Osteocyte (in vitro differentiated cells): Measurements from ENCODE around the gene HSPB7. TPM values are rescaled to one million over a fixed set of nuclear protein-coding genes. Genes with fewer than 3 reads are reported as not detected.

Source experiments
- DNase-seq: peaks from one replicate; pipeline ENCODE4 v3.0.0; 2021; ENCODE audit warnings: mixed read lengths; ENCODE audit not compliant: unreplicated experiment; ENCODE audit errors: extremely low spot score
- H3K27ac Mint-ChIP-seq: one replicate; pipeline ENCODE4 v1.8.0; 2021; ENCODE audit warnings: mild to moderate bottlenecking, mixed read lengths; ENCODE audit not compliant: unreplicated experiment
- H3K27me3 Mint-ChIP-seq: one replicate; pipeline ENCODE4 v1.8.0; 2021; ENCODE audit warnings: mixed read lengths; ENCODE audit not compliant: unreplicated experiment
- H3K36me3 Mint-ChIP-seq: one replicate; pipeline ENCODE4 v1.8.0; 2021; ENCODE audit warnings: mixed read lengths; ENCODE audit not compliant: unreplicated experiment
- H3K4me1 Mint-ChIP-seq: one replicate; pipeline ENCODE4 v1.8.0; 2021; ENCODE audit warnings: mixed read lengths; ENCODE audit not compliant: unreplicated experiment
- H3K4me3 Mint-ChIP-seq: one replicate; pipeline ENCODE4 v1.8.0; 2021; ENCODE audit warnings: mild to moderate bottlenecking, moderate library complexity, mixed read lengths; ENCODE audit not compliant: unreplicated experiment
- H3K9me3 Mint-ChIP-seq: one replicate; pipeline ENCODE4 v1.8.0; 2021; ENCODE audit warnings: mixed read lengths; ENCODE audit not compliant: unreplicated experiment
- total RNA-seq: library from RNA; stranded (reverse); gene quantifications from 2 replicates; pipeline ENCODE4 v1.2.1, GENCODE V29; 2021
- TF ChIP-seq, protein P1 (sequence below): fragments of 200-600 bp; sonication (generic); IDR thresholded peaks from 2 replicates; pipeline ENCODE4 v1.5.0; 2021; ENCODE audit warnings: antibody characterized with exemption, mild to moderate bottlenecking, moderate library complexity

Gene HSPB7
- total RNA-seq, 1 donor from 2014 or later, result 4.2 TPM

DNA sequence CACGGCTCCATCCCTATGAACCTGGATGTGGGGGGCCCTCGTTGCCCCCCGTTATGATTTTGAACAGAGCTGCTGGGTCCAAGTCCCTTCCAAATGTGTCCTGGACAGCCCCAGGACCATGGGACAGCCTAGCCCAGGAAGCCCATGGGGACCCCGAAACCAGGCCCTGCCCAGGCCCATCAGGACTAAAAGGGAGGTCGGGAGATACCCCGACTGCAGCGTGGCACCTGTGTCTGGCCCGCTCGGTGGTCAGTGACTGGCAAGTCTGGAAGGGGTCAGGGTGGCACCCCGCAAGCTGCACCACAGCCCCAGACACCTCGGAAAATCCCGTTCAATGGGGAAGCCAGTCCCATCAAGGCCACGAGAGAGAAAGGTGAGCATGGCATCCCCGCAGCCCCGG is 24.2 kb downstream of the HSPB7 start:
- DNase-seq, result no peak
- Mint-ChIP-seq H3K36me3 (no peaks in the 10 kb centered on the region), H3K9me3 (no peaks in the 10 kb centered on the region), H3K27me3 (peaks cover 5% of the 10 kb centered on the region), H3K4me3 (no peak overlapping the region), H3K27ac (no peak overlapping the region), H3K4me1 (no peaks in the 10 kb centered on the region)
- TF ChIP-seq, protein P1, sequence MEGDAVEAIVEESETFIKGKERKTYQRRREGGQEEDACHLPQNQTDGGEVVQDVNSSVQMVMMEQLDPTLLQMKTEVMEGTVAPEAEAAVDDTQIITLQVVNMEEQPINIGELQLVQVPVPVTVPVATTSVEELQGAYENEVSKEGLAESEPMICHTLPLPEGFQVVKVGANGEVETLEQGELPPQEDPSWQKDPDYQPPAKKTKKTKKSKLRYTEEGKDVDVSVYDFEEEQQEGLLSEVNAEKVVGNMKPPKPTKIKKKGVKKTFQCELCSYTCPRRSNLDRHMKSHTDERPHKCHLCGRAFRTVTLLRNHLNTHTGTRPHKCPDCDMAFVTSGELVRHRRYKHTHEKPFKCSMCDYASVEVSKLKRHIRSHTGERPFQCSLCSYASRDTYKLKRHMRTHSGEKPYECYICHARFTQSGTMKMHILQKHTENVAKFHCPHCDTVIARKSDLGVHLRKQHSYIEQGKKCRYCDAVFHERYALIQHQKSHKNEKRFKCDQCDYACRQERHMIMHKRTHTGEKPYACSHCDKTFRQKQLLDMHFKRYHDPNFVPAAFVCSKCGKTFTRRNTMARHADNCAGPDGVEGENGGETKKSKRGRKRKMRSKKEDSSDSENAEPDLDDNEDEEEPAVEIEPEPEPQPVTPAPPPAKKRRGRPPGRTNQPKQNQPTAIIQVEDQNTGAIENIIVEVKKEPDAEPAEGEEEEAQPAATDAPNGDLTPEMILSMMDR, result no peak

DNA sequence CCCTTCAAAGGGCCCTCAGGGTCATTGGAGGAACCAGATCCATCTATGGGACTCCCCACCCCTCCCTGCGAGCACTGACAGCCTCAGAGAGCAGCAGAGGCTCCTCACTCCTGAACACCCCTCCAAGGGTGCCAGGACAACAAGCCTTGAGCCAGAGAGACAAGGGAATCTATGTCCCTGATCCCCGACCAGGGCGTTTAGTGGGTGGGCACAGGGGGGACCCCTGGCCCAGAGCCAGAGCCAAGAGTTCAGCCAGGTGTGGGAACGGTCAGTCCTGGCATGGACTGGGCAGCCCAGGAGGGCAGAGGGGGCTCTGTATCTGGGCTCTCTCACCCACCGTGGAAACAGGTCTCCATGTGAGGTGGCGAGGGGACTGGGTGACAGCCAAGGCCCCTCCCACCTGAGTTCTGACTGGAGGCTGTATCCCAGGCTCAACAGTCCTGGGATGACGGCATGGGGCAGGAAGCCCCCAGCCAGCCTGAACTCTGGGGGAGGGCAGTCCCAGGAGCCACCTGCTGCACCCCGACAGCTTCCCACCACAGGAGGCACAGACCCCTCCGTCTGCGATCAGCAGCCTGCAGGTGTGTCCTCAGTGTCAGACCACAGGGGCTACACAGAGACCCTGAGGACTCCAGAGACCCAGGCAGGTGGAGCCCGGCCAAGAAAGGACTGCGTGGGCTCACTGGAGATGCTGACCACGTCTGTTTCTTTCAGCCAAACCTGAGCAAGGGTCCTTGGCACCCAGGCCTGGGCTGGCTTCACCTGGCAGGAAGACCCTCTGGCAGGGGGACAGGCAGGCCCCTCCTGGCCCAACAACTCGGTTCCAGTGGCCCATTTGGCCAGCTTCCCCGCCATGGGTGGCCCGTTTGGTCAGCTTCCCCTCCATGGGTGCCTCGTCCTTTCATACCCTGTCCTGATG is 25.0 kb downstream of the HSPB7 start:
- Mint-ChIP-seq H3K4me3 (no peak overlapping the region), H3K9me3 (no peaks in the 10 kb centered on the region), H3K27me3 (peaks cover under 1% of the 10 kb centered on the region), H3K36me3 (no peaks in the 10 kb centered on the region), H3K4me1 (no peaks in the 10 kb centered on the region), H3K27ac (no peak overlapping the region)
- DNase-seq, result no peak
- TF ChIP-seq, protein P1, result no peak

- Mint-ChIP-seq H3K4me3 (no peak overlapping the region), H3K27me3 (no peaks in the 10 kb centered on the region), H3K4me1 (no peaks in the 10 kb centered on the region), H3K27ac (no peak overlapping the region), H3K9me3 (no peaks in the 10 kb centered on the region), H3K36me3 (no peaks in the 10 kb centered on the region)
- TF ChIP-seq, protein P1, result no peak
- DNase-seq, result no peak
Observed at GRCh38 chr1:15992187-15992553, 25.7 kb downstream of the HSPB7 start.

GRCh38 chr1:15991427-15992186 is 26.2 kb downstream of the HSPB7 start:
- Mint-ChIP-seq H3K36me3 (no peaks in the 10 kb centered on the region), H3K4me3 (no peak overlapping the region), H3K27ac (no peak overlapping the region), H3K4me1 (no peaks in the 10 kb centered on the region), H3K9me3 (no peaks in the 10 kb centered on the region), H3K27me3 (no peaks in the 10 kb centered on the region)
- TF ChIP-seq, protein P1, result no peak
- no peak for DNase-seq

DNA sequence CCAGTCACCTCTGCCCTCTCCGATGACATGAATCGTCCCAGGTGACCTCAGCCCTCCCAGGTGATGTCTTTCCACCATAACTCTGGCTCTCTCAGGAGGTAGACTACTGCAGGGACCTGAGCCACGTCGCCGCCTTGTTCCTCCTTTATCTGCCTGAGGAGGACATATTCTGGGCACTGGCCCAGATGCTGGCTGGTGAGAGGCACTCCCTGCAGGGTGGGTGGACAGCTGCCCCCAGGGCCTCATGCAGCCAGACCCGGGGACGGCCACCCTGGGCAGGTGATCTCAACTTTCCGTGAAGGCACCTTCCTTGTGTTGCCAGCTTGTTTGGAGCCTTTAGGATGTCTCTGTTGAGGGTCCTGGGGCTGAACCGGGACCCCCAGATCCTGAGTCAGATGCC is 28.1 kb downstream of the HSPB7 start:
- TF ChIP-seq, protein P1, result no peak
- no peaks in the 10 kb centered on the region for H3K27me3 Mint-ChIP-seq

More for the DNA sequence above, 28.1 kb downstream of the HSPB7 start:
- Mint-ChIP-seq H3K4me1 (no peaks in the 10 kb centered on the region), H3K36me3 (no peaks in the 10 kb centered on the region), H3K9me3 (no peaks in the 10 kb centered on the region), H3K27ac (no peak overlapping the region), H3K4me3 (no peak overlapping the region)
- no peak for DNase-seq
